NCI-H82 treated with DMSO at 0.1 percent for 48 hours (cell line): Measurements from ENCODE around the gene RER1.
"Not testable (repeated sequence)": the region's sequence is repeated elsewhere in the genome, so short reads cannot be mapped to it uniquely, and the experiment has no call there.

Experiments used
- DNase-seq: peaks from one replicate; lab custom pipeline; 2025; ENCODE audit not compliant: unreplicated experiment; lab: John Stamatoyannopoulos, UW

The RER1 gene

DNA sequence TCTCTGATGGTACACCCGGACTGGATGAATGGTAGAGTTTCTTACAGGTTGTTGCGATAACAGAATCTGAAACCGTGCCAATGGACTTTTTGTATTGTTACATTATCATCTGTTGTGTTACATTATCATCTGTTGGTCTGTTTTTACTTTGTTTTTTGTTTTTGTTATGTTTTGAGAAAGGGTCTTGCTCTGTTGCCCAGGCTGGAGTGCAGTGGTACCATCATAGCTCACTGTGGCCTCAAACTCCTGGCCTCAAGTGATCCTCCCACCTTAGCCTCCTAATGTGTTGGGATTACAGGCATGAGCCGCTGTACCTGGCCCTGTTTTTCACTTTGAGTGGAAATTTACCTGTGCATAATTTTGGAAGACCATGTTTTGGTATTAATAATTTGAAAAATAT lies 30.9 kb downstream of the RER1 start:
- no peak for DNase-seq

DNA sequence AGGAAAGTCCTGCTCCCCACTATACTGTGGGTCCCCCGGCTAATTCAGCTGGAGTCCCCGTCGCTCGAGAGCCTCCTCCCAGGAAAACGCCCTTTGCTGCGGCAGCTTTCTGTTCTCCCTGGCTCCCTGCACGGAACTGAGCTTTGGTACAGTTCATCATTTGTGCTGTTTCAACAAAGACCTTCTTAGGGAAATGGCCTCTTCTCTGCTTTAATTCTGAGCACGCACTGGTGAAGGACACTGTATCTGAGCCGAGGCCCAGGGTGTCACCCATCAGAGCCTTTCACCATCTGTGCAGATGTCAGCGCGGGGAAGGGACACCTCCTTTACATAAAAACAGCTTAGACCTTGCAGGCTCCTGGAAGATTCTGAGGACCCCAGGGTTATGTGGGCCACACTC lies 34.3 kb downstream of the RER1 start:
- no peak for DNase-seq

DNA sequence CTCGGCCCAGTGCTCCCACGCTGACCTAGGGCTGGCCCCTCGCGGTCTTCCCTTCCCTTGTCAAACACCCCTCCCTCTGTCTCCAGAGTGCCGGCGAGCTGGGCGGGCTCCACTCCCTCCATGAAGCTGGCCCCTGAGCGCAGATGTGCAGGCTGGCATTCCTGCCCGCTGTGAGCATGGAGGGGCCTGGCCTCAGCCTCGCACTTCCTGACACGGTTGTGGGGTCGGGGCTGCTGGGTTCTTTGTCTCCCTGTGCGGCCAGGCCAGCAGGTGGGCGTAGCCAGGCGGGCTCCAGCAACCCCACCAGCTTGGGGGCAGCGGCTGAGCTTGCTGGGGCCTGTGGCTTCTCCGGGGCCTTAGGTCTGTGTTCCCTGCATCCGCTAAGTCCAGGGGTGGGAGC lies 34.9 kb downstream of the RER1 start:
- DNase-seq = no peak

DNA sequence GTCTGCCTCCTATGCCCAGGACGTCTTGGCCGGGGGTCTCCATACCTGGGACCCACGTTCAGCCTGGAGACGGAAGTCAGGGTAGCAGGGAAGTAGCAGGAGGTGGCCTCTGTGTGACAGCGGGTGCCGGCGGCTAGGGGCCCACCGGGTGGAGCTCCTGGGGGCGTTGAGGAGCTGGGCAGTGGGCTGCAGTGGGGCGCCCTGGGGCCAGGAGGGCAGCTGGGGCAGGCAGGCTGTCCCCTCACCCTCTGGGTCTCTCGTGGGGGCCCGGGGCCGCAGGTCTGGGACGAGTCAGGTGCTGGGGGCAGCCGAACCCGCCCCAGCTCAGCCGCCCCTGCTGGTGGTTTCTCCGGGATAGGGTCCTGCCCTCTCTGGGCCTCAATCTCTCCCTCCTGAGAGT lies 35.4 kb downstream of the RER1 start:
- DNase-seq = no peak

DNA sequence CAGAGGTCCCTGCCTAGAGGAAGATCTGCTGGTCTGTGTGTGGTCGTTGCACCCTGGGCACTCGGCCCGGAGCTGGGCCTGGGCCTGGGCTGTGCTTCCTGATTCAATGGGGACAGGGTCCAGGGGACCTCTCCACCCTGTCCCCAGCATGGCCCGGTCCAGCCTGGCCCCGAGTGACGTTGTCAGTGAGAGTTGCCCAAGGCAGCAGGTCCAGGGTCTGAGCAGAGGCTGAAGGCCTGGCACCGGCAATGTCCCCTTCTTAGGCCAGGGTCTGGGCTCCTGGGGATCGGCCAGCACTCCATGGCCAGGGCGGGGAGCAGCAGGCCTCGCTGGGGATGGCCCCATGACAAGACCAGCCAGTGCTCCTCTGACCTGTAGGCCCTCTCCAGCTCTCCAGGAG lies 36.3 kb downstream of the RER1 start:
- no peak for DNase-seq

DNA sequence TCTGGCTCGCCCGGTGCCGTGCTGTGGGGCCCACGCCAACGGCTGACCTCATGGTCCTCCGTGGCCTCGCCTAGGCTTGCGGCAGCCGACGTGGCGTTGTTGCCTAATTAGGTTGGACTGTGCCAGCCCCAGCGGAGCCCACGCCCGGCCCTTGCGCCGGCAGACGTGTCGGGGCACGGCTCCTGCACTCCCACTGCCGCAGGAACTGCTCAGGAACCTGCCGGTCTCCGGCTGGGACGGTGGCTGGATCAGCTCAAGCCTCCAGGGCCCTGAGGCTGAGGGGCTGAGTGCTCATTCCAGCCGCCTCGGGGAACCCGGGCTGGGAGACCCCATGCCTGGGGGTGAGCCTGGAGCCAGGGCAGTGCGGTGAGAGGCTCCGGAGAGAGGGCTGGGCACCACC lies 36.8 kb downstream of the RER1 start:
- no peak for DNase-seq

DNA sequence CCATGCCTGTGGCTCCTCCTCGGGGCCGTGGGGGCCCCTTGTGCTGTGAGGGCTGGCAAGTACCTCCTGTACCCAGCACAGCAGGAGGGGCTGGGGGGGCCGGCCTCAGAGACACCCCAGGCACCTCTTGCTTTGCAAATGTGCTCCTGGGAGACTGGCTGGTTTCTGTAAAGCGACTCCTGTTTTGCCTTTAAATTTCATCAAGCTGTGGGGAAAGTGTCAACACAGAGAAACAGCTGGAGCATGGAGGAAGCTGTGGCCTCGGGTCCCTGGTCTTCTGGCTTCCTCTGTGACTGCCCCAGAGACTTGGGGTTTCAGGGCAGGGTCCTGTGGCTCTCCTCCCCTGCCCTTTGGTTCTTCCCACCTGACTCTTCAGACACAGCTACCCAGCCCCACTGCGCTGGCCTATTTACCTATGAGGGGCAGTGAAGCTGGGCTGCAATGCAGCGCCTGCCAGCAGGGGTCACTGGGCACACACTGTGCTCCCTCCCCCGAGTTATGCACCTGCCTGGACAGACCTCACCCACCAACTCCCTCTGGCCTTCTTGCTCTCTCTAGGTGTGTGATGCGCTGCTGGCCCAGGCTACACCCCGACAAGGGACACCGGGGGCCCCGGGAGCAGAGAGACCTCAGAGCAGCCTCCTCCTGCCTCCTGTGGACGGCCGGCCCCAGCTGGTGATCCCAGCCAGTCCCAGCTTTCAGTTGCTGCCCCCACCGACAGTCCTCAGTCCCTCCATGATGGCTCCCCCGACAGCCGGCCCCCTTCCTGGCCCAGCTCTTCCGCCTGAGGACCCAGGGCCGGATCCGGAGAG lies 38.3 kb downstream of the RER1 start:
- no peak for DNase-seq

DNA sequence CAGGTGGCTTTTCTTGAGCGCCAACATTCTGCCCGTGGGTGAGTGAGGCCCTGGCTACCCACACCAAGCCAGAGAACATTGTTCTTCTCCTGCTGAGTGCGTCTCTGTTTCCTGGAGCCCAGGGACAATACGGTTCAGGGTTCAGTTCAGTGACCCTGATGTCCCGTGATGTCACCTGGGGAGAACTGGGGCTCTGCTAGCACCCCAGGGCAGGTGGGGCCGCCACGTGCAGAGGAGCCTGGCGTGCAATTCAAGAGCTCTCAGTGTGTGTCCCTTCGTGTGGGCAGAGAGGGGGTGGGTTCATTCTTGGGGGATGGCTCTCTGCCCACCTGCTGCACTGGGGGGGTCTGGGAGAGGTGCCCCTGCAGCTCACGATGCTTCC lies 38.9 kb downstream of the RER1 start:
- DNase-seq = no peak

DNA sequence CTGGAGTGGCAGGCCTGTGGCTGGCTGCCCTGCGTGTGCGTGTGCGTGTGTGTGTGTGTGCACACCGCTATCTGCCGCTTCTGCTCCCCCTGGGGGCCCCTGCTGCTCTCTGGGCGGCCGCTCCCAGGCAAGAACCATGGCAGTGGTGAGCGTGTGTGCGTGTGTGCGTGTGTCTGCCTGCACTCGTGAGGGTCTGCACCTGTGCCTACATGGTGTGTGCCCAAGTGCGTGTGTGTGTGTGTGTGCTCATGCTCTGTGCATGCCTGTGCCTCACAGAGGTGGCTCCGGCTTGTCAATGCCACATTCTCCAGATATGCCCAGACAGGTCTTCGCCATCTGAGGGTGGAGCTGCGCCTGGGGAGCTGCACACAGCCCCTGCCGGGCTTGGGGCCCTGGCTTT lies 39.5 kb downstream of the RER1 start:
- DNase-seq = no peak

DNA sequence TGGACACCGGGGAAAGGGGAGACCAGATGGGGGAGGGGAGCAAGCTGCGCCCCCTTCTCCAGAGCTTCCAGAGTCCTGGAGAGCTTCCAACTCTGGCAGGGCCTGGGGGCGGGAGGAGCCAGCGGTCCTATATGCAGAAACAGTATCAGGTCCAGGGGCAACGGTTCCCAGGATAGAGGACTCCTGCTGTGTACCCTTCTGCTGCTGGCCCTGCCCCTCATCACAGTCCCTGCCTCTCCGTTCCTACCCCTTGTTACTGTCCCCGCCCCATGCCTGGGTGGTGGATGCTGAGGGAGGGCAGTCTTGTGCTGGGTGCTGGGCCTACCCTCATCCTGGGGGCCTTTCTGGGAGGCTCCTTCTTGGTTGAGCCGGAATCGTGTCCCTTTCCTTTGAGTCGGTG lies 39.9 kb downstream of the RER1 start:
- no peak for DNase-seq

DNA sequence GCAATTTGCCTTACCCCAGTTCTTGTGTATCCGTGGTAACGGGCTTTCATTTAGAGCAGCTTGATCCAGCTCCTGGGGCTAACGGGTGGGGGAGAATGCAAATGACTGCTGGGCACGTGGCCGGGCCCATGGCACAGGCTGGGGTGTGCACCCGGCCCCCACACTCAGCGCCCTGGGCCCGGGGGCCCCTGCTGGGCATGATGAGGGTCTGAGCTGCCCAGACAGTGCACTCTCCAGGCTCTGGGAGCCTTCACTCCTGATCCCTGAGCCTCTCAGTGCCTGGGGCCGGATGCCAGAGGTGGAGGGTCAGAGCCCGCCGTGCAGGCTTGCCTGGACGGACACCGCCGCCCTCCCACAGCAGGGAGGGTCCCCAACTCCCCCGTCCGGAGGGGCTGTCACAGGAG lies 40.8 kb downstream of the RER1 start:
- no peak for DNase-seq

DNA sequence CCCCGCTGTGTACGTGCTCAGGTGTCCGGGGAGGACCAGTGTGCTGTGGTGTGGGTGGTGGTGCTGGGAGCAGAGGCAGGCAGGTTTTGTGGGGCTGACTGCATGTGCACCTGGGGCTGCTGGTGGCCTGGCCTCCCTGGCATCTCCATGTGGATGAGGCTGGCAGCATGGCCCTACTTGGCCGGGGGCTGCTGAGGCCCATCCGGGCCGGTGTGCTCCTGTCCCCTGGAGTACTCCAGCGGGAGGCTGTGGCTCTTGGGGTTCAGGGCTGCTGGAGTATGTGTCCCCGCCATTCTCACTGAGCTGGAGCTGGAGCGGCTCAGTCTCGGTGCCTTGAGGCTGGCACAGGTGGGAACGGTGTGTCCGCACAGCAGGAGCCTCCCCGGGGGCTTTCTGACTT lies 41.6 kb downstream of the RER1 start:
- no peak for DNase-seq

DNA sequence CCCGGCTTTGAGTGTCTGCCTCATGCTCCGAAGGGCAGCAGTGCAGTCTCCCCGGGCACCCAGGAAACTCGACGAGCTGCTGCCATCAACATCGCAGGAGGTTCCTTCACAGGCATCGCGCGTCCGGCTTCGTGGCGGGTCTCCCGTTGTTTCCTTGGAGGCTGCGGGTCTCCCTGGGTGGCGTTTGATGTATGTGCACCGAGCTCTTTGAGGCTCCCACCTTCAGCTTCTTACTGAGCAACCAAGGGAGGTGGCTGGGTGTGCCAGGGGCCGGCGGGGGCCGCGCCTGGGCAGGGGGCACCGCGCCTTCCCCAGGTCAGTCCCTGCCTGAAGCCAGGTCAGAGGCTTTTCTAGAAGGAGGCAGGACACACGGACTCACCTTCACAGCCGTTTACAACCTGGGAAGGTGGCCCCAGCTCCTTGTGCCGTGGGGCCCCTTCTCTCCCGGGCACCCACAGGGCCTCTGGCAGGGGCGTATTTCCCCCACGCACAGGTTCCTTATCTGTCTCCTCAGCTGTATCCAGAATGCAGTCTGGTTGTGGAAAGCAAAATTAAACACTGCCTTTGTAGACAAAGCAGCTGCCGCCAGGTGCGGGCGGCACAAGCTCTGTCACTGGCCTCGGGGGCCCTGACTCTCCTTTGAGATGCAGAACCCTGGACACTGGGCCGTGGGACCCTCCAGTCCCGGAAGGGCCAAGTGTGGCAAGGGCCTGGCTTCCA lies 42.5 kb downstream of the RER1 start:
- DNase-seq = no peak

DNA sequence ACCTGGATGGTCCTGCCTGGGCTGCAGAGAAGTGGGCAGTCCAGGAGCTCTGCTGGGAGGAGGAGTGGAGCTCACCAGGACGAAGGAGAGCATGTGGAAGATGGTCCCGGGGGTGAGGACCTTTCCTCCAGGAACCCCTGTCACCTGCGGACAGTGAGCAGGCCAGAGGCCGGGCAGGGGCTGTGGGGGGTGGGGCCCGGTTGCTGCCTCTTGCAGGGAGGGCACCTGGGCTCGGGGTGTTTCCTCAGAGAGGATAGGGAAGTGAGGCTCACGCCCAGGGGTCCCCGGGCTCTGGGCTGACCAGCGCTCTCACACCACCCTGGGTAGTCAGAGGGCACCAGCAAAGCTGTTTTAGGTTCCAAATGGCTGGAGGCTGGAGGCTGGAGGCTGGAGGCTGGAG lies 43.5 kb downstream of the RER1 start:
- DNase-seq = no peak

DNA sequence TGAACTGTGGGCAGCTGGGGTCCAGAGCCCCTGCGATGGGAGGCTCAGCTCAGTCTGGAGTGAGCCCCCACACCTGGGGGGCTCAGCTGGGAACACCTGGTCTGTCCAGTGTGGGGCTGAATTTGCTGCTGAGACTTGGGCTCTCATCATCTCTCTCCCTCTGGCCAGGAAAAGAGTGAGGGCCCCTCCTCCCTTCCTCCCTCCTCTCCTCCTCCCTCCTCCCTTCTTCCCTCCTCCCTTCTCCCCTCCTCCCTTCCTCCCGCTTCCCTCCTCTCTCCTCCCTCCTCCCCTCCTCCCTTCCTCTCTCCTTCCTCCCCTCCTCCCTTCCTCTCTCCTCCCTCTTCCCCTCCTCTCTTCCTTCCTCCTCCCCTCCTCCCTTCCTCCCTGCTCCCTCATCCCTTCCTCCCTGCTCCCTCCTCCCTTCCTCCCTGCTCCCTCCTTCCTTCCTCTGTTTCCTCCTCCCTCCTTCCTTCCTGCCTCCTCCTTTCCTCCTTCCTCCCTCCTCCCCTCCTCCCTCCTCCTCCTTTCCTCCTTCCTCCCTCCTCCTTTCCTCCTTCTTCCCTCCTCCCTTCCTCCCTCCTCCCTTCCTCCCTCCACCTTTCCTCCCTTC lies 44.2 kb downstream of the RER1 start:
- no peak for DNase-seq

DNA sequence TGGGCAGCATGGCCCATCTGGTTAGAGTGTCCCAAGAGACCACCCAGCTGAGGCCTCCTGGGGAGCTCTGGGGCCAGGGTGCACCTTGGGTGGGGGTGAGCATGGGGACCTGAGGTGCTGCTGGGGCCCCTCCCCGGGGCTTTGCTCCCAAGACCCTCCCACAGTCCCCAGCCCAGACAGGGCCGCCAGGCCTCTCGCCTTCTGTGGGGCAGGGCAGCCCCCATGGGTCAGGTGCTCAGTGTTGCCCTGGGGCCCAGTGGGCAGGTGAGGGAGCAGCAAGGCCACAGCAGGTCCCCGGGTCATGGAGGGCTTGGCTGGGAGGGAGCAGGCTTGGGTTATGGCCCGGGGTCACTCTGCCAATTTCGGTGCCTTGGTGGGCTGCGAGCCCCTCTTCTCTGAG lies 45.2 kb downstream of the RER1 start:
- no peak for DNase-seq

DNA sequence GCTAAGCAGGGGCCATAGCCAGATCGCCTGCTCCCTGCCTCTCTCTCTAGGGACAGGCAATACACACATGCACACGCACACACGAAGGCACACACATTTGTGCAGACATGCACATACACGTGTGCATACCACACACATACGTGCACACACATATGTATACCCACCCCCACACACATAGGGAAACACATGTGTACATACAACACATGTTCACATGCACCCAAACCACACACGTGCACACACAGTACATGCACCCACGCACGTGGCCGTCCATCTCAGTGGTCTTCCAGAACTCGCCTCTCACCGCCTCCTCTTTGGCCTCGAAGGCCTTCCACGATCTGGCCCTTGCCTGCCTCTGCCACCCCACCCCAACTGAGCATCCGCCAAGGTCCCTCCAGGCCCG lies 46.0 kb downstream of the RER1 start:
- DNase-seq = no peak

DNA sequence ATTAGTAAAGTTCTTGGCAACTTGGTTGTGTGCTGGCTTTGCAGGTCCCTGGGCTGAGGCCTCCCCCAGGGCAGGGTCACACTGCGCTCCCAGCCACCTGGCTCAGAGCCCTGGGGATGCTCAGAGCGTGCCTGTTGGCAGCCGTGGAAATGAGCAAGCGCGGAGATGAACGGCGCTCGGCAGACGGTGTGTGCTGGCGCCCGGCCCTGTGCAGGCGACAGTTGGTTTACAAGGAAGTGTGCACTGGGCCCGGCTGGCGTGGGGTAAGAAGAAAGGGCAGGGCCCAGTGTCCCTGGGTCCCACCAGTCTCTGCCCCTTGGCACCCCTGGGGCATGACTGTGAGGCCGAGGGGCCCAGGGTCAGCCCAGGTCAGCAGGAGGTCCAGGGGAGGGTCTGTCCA lies 46.4 kb downstream of the RER1 start:
- DNase-seq = no peak

DNA sequence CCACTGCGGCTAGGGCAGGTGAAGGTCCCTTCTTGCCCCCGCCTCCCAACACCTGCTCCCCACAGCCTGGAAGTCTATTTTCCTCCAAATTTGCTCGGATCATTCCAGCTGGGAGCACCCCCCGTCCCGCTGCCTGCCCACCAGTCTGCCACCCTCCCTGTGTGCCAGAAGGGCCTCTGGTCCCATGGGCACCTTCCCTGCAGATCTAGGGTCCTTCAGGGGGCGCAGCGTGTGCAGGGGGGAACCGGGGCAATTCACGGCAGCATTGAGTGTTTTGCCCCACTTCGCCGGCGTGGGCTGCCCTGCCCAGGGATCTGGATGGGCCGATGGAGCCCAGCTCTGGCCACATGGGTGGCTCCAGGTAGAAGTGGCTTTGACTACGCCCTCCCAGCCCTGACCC lies 47.0 kb downstream of the RER1 start:
- DNase-seq = no peak

DNA sequence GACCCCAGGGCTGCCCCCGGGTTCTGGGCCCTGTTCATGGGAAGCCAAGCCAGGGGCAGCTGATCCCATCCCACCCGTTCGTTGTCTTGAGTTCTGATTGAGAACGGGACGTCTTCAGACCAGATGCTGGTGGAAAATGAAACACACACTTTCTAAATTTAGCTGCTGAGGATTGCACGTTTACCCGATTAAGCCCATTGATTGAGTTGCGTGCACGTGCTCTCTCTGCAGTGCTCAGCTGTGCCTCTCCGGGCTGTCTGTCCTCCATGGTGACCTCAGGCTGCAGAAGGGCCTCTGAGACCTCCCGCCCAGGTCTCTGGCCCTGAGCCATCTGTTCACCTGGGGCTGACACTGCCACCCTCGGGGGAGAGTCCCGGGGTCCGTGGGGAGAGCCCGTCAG lies 47.7 kb downstream of the RER1 start:
- no peak for DNase-seq

DNA sequence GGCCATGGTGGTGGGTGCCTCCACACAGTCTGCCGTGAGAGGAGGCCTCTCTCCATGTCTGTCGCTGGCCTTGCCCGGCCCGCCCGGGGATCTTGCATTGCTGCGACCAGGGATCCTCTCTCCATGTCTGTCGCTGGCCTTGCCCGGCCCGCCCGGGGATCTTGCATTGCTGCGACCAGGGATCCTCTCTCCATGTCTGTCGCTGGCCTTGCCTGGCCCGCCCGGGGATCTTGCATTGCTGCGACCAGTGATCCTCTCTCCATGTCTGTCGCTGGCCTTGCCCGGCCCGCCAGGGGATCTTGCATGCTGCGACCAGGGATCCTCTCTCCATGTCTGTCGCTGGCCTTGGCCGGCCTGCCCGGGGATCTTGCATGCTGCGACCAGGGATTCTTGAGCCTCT lies 48.7 kb downstream of the RER1 start:
- DNase-seq = not testable (repeated sequence)

DNA sequence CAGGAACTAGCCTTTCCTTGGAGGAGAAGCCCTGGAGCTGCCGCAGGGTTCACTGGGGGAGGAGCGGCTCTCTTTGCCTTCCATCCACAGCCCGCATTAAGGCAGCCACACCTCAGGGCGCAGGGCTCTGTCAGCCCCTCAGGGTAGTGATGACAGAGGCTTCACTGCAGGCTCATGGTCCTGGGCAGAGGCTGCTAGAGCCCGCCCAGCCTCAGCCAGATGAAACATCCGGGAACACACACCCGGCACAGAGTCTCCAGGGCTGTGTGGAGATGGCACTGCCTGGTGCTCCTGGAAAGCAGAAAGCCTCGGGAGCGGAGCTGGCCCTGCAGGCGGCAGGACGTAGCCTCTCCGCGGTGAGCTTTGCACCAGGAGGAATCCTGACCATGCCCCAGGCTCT lies 50.1 kb downstream of the RER1 start:
- DNase-seq = no peak
